WTC11 (cell line): ENCODE data around the gene SYNDIG1. TPM values are rescaled to one million over a fixed set of nuclear protein-coding genes. Genes with fewer than 3 reads are reported as not detected.

Experiments used
- ATAC-seq: fragments of 200-7000 bp; cut with Tn5 transposase; 2 replicates; pipeline ENCODE4 v1.10.0; 2021; ENCODE audit warnings: mild to moderate bottlenecking, moderate library complexity
- CTCF ChIA-PET: fragments of 300-600 bp; sonication (Branson Sonifier 250); formaldehyde crosslinking; loops from one replicate; lab custom pipeline; 2021; ENCODE audit warnings: antibody characterized with exemption; lab: Charles Lee
- POLR2A ChIA-PET: fragments of 350-600 bp; sonication (Branson Sonifier 250); formaldehyde crosslinking; loops from one replicate; lab custom pipeline; 2021; ENCODE audit warnings: antibody characterized with exemption; lab: Charles Lee
- DNase-seq: peaks from one replicate; pipeline ENCODE4 v3.0.0; 2021; ENCODE audit warnings: low spot score
- H3K27ac Mint-ChIP-seq: 2 replicates; pipeline ENCODE4 v1.8.0; 2021; ENCODE audit warnings: mixed read lengths
- H3K27me3 Mint-ChIP-seq: 2 replicates; pipeline ENCODE4 v1.8.0; 2021; ENCODE audit warnings: low read depth, mild to moderate bottlenecking, moderate library complexity, mixed read lengths
- H3K36me3 Mint-ChIP-seq: 2 replicates; pipeline ENCODE4 v1.8.0; 2021; ENCODE audit warnings: mixed read lengths
- H3K4me1 Mint-ChIP-seq: 2 replicates; pipeline ENCODE4 v1.8.0; 2022; ENCODE audit warnings: mixed read lengths
- H3K4me3 Mint-ChIP-seq: 2 replicates; pipeline ENCODE4 v1.8.0; 2021; ENCODE audit warnings: mild to moderate bottlenecking, moderate library complexity, mixed read lengths
- H3K9me3 Mint-ChIP-seq: 2 replicates; pipeline ENCODE4 v1.8.0; 2021; ENCODE audit warnings: mixed read lengths
- CREM ChIP-seq: sonication (generic); formaldehyde crosslinking; IDR thresholded peaks from 2 replicates; pipeline ENCODE4 v1.8.1; 2022; ENCODE audit warnings: mild to moderate bottlenecking, missing genetic modification reagents, moderate library complexity
- E2F5 ChIP-seq: sonication (generic); formaldehyde crosslinking; IDR thresholded peaks from 2 replicates; pipeline ENCODE4 v1.8.1; 2022; ENCODE audit warnings: mild to moderate bottlenecking, moderate library complexity, missing genetic modification reagents
- FOXP4 ChIP-seq: sonication (generic); formaldehyde crosslinking; IDR thresholded peaks from 2 replicates; pipeline ENCODE4 v1.8.0; 2022; ENCODE audit warnings: mild to moderate bottlenecking, missing genetic modification reagents
- GABPB1 ChIP-seq: sonication (generic); formaldehyde crosslinking; IDR thresholded peaks from 2 replicates; pipeline ENCODE4 v1.8.1; 2023; ENCODE audit warnings: mild to moderate bottlenecking, missing genetic modification reagents
- MXD4 ChIP-seq: fragments of 250-450 bp; sonication (Bioruptor Pico); IDR thresholded peaks from 2 replicates; pipeline ENCODE4 v1.8.0; 2021; ENCODE audit warnings: mild to moderate bottlenecking, moderate library complexity, borderline replicate concordance
- MYBL2 ChIP-seq: sonication (generic); formaldehyde crosslinking; IDR thresholded peaks from 2 replicates; pipeline ENCODE4 v1.8.1; 2023; ENCODE audit warnings: mild to moderate bottlenecking, moderate library complexity, missing genetic modification reagents
- NFYB ChIP-seq: sonication (generic); formaldehyde crosslinking; conservative IDR thresholded peaks from 2 replicates; pipeline ENCODE4 v1.8.0; 2022; ENCODE audit warnings: low read depth, missing genetic modification reagents
- NR1H2 ChIP-seq: sonication (generic); formaldehyde crosslinking; IDR thresholded peaks from 2 replicates; pipeline ENCODE4 v1.9.0; 2021; ENCODE audit warnings: mild to moderate bottlenecking, moderate library complexity, missing genetic modification reagents
- PREB ChIP-seq: sonication (generic); formaldehyde crosslinking; IDR thresholded peaks from 2 replicates; pipeline ENCODE4 v1.8.1; 2022; ENCODE audit warnings: mild to moderate bottlenecking, missing genetic modification reagents, moderate library complexity, borderline replicate concordance
- TEAD4 ChIP-seq: sonication (generic); formaldehyde crosslinking; IDR thresholded peaks from 2 replicates; pipeline ENCODE4 v1.8.0; 2022; ENCODE audit warnings: mild to moderate bottlenecking, missing genetic modification reagents
- ZNF121 ChIP-seq: sonication (generic); formaldehyde crosslinking; IDR thresholded peaks from 2 replicates; pipeline ENCODE4 v1.8.0; 2023; ENCODE audit warnings: missing genetic modification reagents
- ZNF138 ChIP-seq: sonication (generic); formaldehyde crosslinking; conservative IDR thresholded peaks from 2 replicates; pipeline ENCODE4 v1.8.1; 2022; ENCODE audit warnings: mild to moderate bottlenecking, moderate library complexity, missing genetic modification reagents
- ZNF219 ChIP-seq: sonication (generic); formaldehyde crosslinking; IDR thresholded peaks from 2 replicates; pipeline ENCODE4 v1.8.0; 2023; ENCODE audit warnings: missing genetic modification reagents, mild to moderate bottlenecking, borderline replicate concordance
- ZNF263 ChIP-seq: sonication (generic); formaldehyde crosslinking; IDR thresholded peaks from 2 replicates; pipeline ENCODE4 v1.8.1; 2022; ENCODE audit warnings: low read depth, mild to moderate bottlenecking, moderate library complexity, missing genetic modification reagents
- ZNF281 ChIP-seq: sonication (generic); formaldehyde crosslinking; IDR thresholded peaks from 2 replicates; pipeline ENCODE4 v1.8.0; 2023; ENCODE audit warnings: mild to moderate bottlenecking, missing genetic modification reagents
- ZNF671 ChIP-seq: fragments of 250-450 bp; sonication (Bioruptor Pico); IDR thresholded peaks from 2 replicates; pipeline ENCODE4 v1.8.0; 2021; ENCODE audit warnings: mild to moderate bottlenecking
- total RNA-seq: library from RNA; stranded (reverse); gene quantifications from 3 replicates; pipeline ENCODE4 v1.2.3, GENCODE V29; 2021
- TF ChIP-seq, protein P1 (sequence below): fragments of 250-450 bp; sonication (Bioruptor Pico); IDR thresholded peaks from 2 replicates; pipeline ENCODE4 v1.9.0; 2021; ENCODE audit warnings: mild to moderate bottlenecking, borderline replicate concordance
- TF ChIP-seq, protein P2 (sequence below): sonication (generic); formaldehyde crosslinking; IDR thresholded peaks from 2 replicates; pipeline ENCODE4 v1.8.1; 2022; ENCODE audit warnings: low read depth, missing genetic modification reagents, borderline replicate concordance
- TF ChIP-seq, protein P3 (sequence below): fragments of 250-450 bp; sonication (Bioruptor Pico); conservative IDR thresholded peaks from 2 replicates; pipeline ENCODE4 v1.9.0; 2021; ENCODE audit warnings: mild to moderate bottlenecking
- TF ChIP-seq, protein P4 (sequence below): sonication (generic); formaldehyde crosslinking; IDR thresholded peaks from 2 replicates; pipeline ENCODE4 v1.8.0; 2023; ENCODE audit warnings: missing genetic modification reagents

SYNDIG1 gene
- total RNA-seq, 1 experiment from 2014 or later, result 6.4 TPM

GRCh38 chr20:24469116-24469893 lies at the start of gene SYNDIG1 (continued):
- TF ChIP-seq, protein P1, sequence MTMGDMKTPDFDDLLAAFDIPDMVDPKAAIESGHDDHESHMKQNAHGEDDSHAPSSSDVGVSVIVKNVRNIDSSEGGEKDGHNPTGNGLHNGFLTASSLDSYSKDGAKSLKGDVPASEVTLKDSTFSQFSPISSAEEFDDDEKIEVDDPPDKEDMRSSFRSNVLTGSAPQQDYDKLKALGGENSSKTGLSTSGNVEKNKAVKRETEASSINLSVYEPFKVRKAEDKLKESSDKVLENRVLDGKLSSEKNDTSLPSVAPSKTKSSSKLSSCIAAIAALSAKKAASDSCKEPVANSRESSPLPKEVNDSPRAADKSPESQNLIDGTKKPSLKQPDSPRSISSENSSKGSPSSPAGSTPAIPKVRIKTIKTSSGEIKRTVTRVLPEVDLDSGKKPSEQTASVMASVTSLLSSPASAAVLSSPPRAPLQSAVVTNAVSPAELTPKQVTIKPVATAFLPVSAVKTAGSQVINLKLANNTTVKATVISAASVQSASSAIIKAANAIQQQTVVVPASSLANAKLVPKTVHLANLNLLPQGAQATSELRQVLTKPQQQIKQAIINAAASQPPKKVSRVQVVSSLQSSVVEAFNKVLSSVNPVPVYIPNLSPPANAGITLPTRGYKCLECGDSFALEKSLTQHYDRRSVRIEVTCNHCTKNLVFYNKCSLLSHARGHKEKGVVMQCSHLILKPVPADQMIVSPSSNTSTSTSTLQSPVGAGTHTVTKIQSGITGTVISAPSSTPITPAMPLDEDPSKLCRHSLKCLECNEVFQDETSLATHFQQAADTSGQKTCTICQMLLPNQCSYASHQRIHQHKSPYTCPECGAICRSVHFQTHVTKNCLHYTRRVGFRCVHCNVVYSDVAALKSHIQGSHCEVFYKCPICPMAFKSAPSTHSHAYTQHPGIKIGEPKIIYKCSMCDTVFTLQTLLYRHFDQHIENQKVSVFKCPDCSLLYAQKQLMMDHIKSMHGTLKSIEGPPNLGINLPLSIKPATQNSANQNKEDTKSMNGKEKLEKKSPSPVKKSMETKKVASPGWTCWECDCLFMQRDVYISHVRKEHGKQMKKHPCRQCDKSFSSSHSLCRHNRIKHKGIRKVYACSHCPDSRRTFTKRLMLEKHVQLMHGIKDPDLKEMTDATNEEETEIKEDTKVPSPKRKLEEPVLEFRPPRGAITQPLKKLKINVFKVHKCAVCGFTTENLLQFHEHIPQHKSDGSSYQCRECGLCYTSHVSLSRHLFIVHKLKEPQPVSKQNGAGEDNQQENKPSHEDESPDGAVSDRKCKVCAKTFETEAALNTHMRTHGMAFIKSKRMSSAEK (CRISPR knock-in tag), result no peak
- TF ChIP-seq, protein P2, sequence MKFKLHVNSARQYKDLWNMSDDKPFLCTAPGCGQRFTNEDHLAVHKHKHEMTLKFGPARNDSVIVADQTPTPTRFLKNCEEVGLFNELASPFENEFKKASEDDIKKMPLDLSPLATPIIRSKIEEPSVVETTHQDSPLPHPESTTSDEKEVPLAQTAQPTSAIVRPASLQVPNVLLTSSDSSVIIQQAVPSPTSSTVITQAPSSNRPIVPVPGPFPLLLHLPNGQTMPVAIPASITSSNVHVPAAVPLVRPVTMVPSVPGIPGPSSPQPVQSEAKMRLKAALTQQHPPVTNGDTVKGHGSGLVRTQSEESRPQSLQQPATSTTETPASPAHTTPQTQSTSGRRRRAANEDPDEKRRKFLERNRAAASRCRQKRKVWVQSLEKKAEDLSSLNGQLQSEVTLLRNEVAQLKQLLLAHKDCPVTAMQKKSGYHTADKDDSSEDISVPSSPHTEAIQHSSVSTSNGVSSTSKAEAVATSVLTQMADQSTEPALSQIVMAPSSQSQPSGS, result no peak
- TF ChIP-seq ZNF219 (CRISPR knock-in tag) (no peak), NFYB (CRISPR knock-in tag) (no peak), PREB (no peak), CREM (no peak), ZNF281 (CRISPR knock-in tag) (0 out of 2 replicates have a peak, but pooled peaks have one; percentile 24), E2F5 (peak; percentile 44), MXD4 (CRISPR knock-in tag) (no peak), ZNF671 (no peak), ZNF263 (CRISPR knock-in tag) (no peak), ZNF121 (CRISPR knock-in tag) (no peak)

DNA sequence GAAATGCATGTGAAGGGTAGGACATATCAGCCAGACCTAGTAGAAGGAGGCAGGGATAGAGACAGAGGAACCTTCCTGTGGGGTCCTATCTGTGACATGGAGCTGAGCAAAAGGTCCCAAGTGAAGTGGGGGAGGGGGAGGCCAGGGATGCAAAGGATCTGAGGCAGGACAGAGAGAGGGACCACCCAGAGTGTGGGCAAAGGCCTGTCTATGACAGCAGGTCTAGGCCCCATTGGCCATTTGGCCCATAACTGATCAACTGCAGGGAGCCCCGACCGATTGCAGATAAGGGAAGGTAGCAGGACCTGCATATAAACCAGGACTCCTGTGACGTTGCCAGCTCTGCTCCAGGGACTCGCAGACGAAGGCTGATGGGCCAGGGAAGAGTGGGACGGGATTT lies 49.6 kb upstream of the SYNDIG1 start:
- DNase-seq, result no peak
- Mint-ChIP-seq H3K4me3 (no peak overlapping the region), H3K36me3 (peaks cover 29% of the 10 kb centered on the region), H3K4me1 (peaks cover 22% of the 10 kb centered on the region), H3K27ac (no peak overlapping the region), H3K27me3 (peaks cover 8% of the 10 kb centered on the region; the same call in 1 of the 2 replicates), H3K9me3 (peaks cover 35% of the 10 kb centered on the region)
- no peak for ATAC-seq
- ChIA-PET CTCF (interaction anchor here (1.0 kb wide), 1 partner anchor 270 kb away, joined by 3 read pairs; no protein-coding TSS in a partner anchor), POLR2A (no interaction called here)
- TF ChIP-seq, protein P3, sequence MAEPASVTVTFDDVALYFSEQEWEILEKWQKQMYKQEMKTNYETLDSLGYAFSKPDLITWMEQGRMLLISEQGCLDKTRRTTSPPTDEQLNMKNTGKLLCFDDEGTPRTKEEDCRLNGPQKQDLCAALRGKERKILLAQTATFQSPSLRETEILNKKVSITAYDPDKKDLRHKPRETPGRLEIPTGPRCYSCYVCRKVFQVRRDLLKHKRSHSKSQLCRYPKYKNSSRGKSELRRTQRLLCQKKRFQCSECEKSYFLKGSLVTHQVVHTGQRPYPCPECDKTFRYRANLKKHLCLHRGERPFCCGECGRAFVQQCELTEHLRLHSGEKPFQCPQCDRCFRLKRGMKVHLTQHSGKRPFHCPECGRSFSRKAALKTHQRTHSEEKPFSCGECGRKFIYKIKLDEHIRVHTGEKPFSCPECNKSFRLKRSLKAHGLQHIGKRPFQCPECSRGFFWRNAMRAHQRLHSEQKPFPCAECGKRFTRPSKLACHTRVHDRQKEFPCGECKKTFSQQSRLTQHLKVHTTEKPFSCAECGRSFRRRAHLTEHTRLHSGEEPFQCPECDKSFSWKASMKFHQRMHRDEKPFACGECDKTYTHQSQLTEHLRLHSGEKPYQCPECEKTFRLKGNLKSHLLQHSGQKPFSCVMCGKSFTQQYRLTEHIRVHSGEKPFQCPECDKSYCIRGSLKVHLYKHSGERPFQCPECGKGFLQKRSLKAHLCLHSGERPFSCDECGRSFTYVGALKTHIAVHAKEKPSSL (CRISPR knock-in tag), result no peak
- TF ChIP-seq ZNF138 (no peak), FOXP4 (no peak), MYBL2 (no peak), GABPB1 (CRISPR knock-in tag) (no peak), TEAD4 (no peak), NR1H2 (CRISPR knock-in tag) (no peak)
- TF ChIP-seq, protein P4, sequence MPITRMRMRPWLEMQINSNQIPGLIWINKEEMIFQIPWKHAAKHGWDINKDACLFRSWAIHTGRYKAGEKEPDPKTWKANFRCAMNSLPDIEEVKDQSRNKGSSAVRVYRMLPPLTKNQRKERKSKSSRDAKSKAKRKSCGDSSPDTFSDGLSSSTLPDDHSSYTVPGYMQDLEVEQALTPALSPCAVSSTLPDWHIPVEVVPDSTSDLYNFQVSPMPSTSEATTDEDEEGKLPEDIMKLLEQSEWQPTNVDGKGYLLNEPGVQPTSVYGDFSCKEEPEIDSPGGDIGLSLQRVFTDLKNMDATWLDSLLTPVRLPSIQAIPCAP (CRISPR knock-in tag), result no peak
